IMR-90 (cell line): ENCODE data around the gene KCNC2. TPM values are rescaled to one million over a fixed set of nuclear protein-coding genes. Genes with fewer than 3 reads are reported as not detected.

Experiments
- ATAC-seq: fragments of 200-7000 bp; cut with Tn5 transposase; 2 replicates; pipeline ENCODE4 v1.9.1; 2020; ENCODE audit warnings: low read depth, mild to moderate bottlenecking, moderate library complexity
- Bru-seq: library from RNA; stranded (reverse); fragments of 400-500 nt; gene quantifications from one replicate; lab custom pipeline; 2021; lab: Mats Ljungman, UMichigan
- BruChase-seq, 2 experiments: library from RNA; stranded (reverse); fragments of 400-500 nt; gene quantifications; one replicate each; lab custom pipeline; 2021; lab: Mats Ljungman, UMichigan
- BruUV-seq: library from RNA; stranded (reverse); fragments of 400-500 nt; replicated peaks from 2 replicates; lab custom pipeline; 2021; lab: Mats Ljungman, UMichigan
- CTCF ChIA-PET: fragments of 300-600 bp; formaldehyde crosslinking; extraction: SDS; loops from one replicate; lab custom pipeline; 2021; ENCODE audit warnings: antibody characterized with exemption; lab: Yijun Ruan, JAX
- POLR2A ChIA-PET: fragments of 300-600 bp; sonication (Branson Sonifier 250); formaldehyde crosslinking; loops from one replicate; lab custom pipeline; 2022; ENCODE audit warnings: antibody characterized with exemption; ENCODE audit not compliant: unreplicated experiment; lab: Charles Lee
- DNase-seq: peaks from one replicate; pipeline ENCODE4 v3.0.0; 2013
- H2AFZ ChIP-seq: replicated peaks from 2 replicates; pipeline ENCODE3; 2013; ENCODE audit warnings: low read length, mild to moderate bottlenecking; ENCODE audit not compliant: poor library complexity
- H2AK5ac ChIP-seq: 2 replicates; pipeline ENCODE4 v1.6.1; 2013; ENCODE audit warnings: low read depth, low read length, inconsistent platforms
- H2AK9ac ChIP-seq: replicated peaks from 2 replicates; pipeline ENCODE3; 2013; ENCODE audit warnings: mild to moderate bottlenecking, low read depth, low read length, moderate library complexity; ENCODE audit not compliant: poor library complexity
- H2BK120ac ChIP-seq: 2 replicates; pipeline ENCODE4 v1.6.1; 2013; ENCODE audit warnings: low read depth, low read length, inconsistent platforms
- H2BK15ac ChIP-seq: 3 replicates; pipeline ENCODE4 v1.6.1; 2013; ENCODE audit warnings: low read depth, low read length, inconsistent platforms
- H2BK20ac ChIP-seq: 2 replicates; pipeline ENCODE4 v1.6.1; 2013; ENCODE audit warnings: low read depth, mild to moderate bottlenecking, inconsistent platforms, low read length, moderate library complexity
- H2BK5ac ChIP-seq: 2 replicates; pipeline ENCODE4 v1.6.1; 2013; ENCODE audit warnings: mild to moderate bottlenecking, low read depth, low read length, inconsistent platforms; ENCODE audit not compliant: poor library complexity, severe bottlenecking
- H3K14ac ChIP-seq: replicated peaks from 2 replicates; pipeline ENCODE4 v1.6.1; 2013; ENCODE audit warnings: low read depth, low read length, inconsistent platforms
- H3K18ac ChIP-seq: 2 replicates; pipeline ENCODE4 v1.6.1; 2013; ENCODE audit warnings: low read depth, low read length, control low read depth
- H3K23ac ChIP-seq: 2 replicates; pipeline ENCODE4 v1.6.1; 2013; ENCODE audit warnings: low read depth, low read length, inconsistent platforms
- H3K27ac ChIP-seq: 2 replicates; pipeline ENCODE4 v1.5.1; 2013; ENCODE audit warnings: mild to moderate bottlenecking, control low read depth, low read length; ENCODE audit not compliant: insufficient read depth
- H3K27me3 ChIP-seq: 2 replicates; pipeline ENCODE4 v1.6.1; 2013; ENCODE audit warnings: low read length; ENCODE audit not compliant: control insufficient read depth, insufficient read depth
- H3K36me3 ChIP-seq: 2 replicates; pipeline ENCODE4 v1.6.1; 2013; ENCODE audit warnings: low read length, mixed read lengths; ENCODE audit not compliant: control insufficient read depth, insufficient read depth
- H3K4ac ChIP-seq: 2 replicates; pipeline ENCODE4 v1.6.1; 2013; ENCODE audit warnings: low read depth, low read length, inconsistent platforms
- H3K4me1 ChIP-seq: 2 replicates; pipeline ENCODE4 v1.6.1; 2013; ENCODE audit warnings: low read length, mixed read lengths; ENCODE audit not compliant: control insufficient read depth, insufficient read depth
- H3K4me2 ChIP-seq: 2 replicates; pipeline ENCODE4 v1.6.1; 2013; ENCODE audit warnings: low read depth, mild to moderate bottlenecking, control low read depth, low read length, moderate library complexity
- H3K4me3 ChIP-seq: 2 replicates; pipeline ENCODE4 v1.5.1; 2013; ENCODE audit warnings: low read depth, mild to moderate bottlenecking, control low read depth, low read length, moderate library complexity; ENCODE audit not compliant: insufficient read depth
- H3K56ac ChIP-seq: 2 replicates; pipeline ENCODE4 v1.6.1; 2013; ENCODE audit warnings: low read length, inconsistent platforms; ENCODE audit not compliant: insufficient read depth; ENCODE audit errors: extremely low read depth
- H3K79me1 ChIP-seq, 2 experiments: 2 replicates each; pipeline ENCODE4 v1.6.1; 2013; ENCODE audit warnings: low read length in 2 of 2, inconsistent platforms in 1 of 2, low read depth in 1 of 2
- H3K9ac ChIP-seq: 2 replicates; pipeline ENCODE4 v1.6.1; 2013; ENCODE audit warnings: low read depth, low read length, control low read depth
- H3K9me1 ChIP-seq: 2 replicates; pipeline ENCODE4 v1.6.1; 2013; ENCODE audit warnings: low read length, inconsistent platforms; ENCODE audit not compliant: insufficient read depth
- H3K9me3 ChIP-seq: 2 replicates; pipeline ENCODE4 v1.6.1; 2013; ENCODE audit warnings: low read length; ENCODE audit not compliant: control insufficient read depth, insufficient read depth
- H4K20me1 ChIP-seq: 2 replicates; pipeline ENCODE4 v1.6.1; 2013; ENCODE audit warnings: low read length, inconsistent platforms; ENCODE audit not compliant: insufficient read depth
- H4K5ac ChIP-seq: 2 replicates; pipeline ENCODE4 v1.6.1; 2013; ENCODE audit warnings: mild to moderate bottlenecking, low read depth, low read length, control low read depth
- H4K8ac ChIP-seq, 2 experiments: 2 replicates each; pipeline ENCODE4 v1.6.1; 2013; ENCODE audit warnings: low read depth in 2 of 2, low read length in 2 of 2, control low read depth in 1 of 2, inconsistent platforms in 1 of 2
- H4K91ac ChIP-seq: 2 replicates; pipeline ENCODE4 v1.6.1; 2013; ENCODE audit warnings: low read depth, low read length, inconsistent platforms; ENCODE audit not compliant: insufficient read depth
- CHD1 ChIP-seq: IDR thresholded peaks from 2 replicates; pipeline ENCODE4 v1.6.1; 2012; ENCODE audit warnings: low read depth, low read length, improper control_type of control experiment
- CTCF ChIP-seq: conservative IDR thresholded peaks from 2 replicates; pipeline ENCODE4 v1.5.1; 2012; ENCODE audit warnings: mild to moderate bottlenecking, low read depth, low read length, improper control_type of control experiment
- MAFK ChIP-seq: IDR thresholded peaks from 2 replicates; pipeline ENCODE4 v1.6.1; 2012; ENCODE audit warnings: low read depth, low read length, improper control_type of control experiment
- MXI1 ChIP-seq: IDR thresholded peaks from 2 replicates; pipeline ENCODE4 v1.6.1; 2012; ENCODE audit warnings: low read depth, mild to moderate bottlenecking, low read length, moderate library complexity, borderline replicate concordance
- POLR2A ChIP-seq: IDR thresholded peaks from 2 replicates; pipeline ENCODE4 v1.6.1; 2012; ENCODE audit warnings: mild to moderate bottlenecking, low read depth, low read length
- RCOR1 ChIP-seq: IDR thresholded peaks from 2 replicates; pipeline ENCODE4 v1.6.1; 2012; ENCODE audit warnings: mild to moderate bottlenecking, low read length, improper control_type of control experiment; ENCODE audit not compliant: insufficient replicate concordance
- RFX5 ChIP-seq: IDR thresholded peaks from 2 replicates; pipeline ENCODE4 v1.8.0; 2012; ENCODE audit warnings: low read depth, mild to moderate bottlenecking, low read length, moderate library complexity
- USF2 ChIP-seq: fragments of 150-350 bp; IDR thresholded peaks from 2 replicates; pipeline ENCODE4 v1.6.1; 2017; ENCODE audit warnings: mild to moderate bottlenecking, antibody characterized with exemption, low read length, low read depth
- WGBS, 2 experiments: methylation state at CpG; one replicate each; pipeline versions ENCODE4 v1.1.5 to v1.1.7; 2013; ENCODE audit warnings: missing lambda C conversion rate in 2 of 2; ENCODE audit not compliant: insufficient read length in 1 of 2; ENCODE audit errors: extremely low coverage in 2 of 2; 5-methylcytosine and 5-hydroxymethylcytosine counted together
- dilution Hi-C: fragments of 300-500 bp; cut with HindIII; formaldehyde crosslinking; loops from one replicate; pipeline ENCODE4 v1.14.3; 2018; ENCODE audit warnings: low sequenced_read_pairs; ENCODE audit not compliant: unreplicated experiment
- in situ Hi-C: fragments of 300-500 bp; cut with MboI; formaldehyde crosslinking; loops from 3 replicates; pipeline ENCODE4 v1.14.3; 2019; ENCODE audit warnings: low sequenced_read_pairs, inconsistent platforms, mixed read lengths
- intact Hi-C: fragments of 100-400 bp; cut with micrococcal nuclease; formaldehyde crosslinking; loops from 2 replicates; pipeline ENCODE4 v1.10.0; 2022
- long read RNA-seq: library from polyadenylated mRNA; unstranded; transcript quantifications from one replicate; pipeline ENCODE4 v2.0.0, GENCODE V29; 2021; ENCODE audit not compliant: unreplicated experiment
- polyA plus RNA-seq, 3 experiments: library from polyadenylated mRNA; depleted of rRNA; stranded (reverse); fragments of >200 nt; gene quantifications; 2 replicates each; pipeline ENCODE4 v1.2.3, GENCODE V29; 2012; ENCODE audit warnings: low replicate concordance in 1 of 3
- total RNA-seq: library from RNA; depleted of rRNA; stranded (reverse); fragments of >200 nt; gene quantifications from 2 replicates; pipeline ENCODE4 v1.2.3, GENCODE V29; 2012; rRNA removed

The KCNC2 gene
- total RNA-seq (not detected in 2 replicates), polyA plus RNA-seq (2012; rRNA removed) (not detected in 2 replicates), Bru-seq, nascent RNA (not detected), BruChase-seq, experiment 1, labeled RNA remaining after a 6-hour chase (percentile 0 among the genes with signal in this experiment), BruChase-seq, experiment 2, labeled RNA remaining after a 2-hour chase (percentile 0 among the genes with signal in this experiment)
- not detected in 2 replicates for polyA plus RNA-seq (2012; cell fraction: cytosol; rRNA removed)
- not detected in 2 replicates for polyA plus RNA-seq (2012; cell fraction: nucleus; rRNA removed; ENCODE audit: low replicate concordance)
- long read RNA-seq = 0 reads

- Histone ChIP-seq H2BK120ac (no peak within 1 kb of the TSS), H4K20me1 (no peaks in the 10 kb centered on the region), H3K18ac (no peak within 1 kb of the TSS), H3K27ac (no peak within 1 kb of the TSS), H3K4me2 (peak within 1 kb of the TSS; percentile 68; the same call in 1 of the 2 replicates), H3K36me3 (no peaks in the 10 kb centered on the region), H4K8ac (no peak within 1 kb of the TSS), H3K9me1 (no peaks in the 10 kb centered on the region), H2BK15ac (no peak within 1 kb of the TSS), H3K23ac (no peak within 1 kb of the TSS), H4K5ac (no peak within 1 kb of the TSS), H2BK20ac (no peak within 1 kb of the TSS), H2AK5ac (no peak within 1 kb of the TSS), H3K9ac (no peak within 1 kb of the TSS), H3K56ac (no peak within 1 kb of the TSS), H2AFZ (no peak within 1 kb of the TSS), H3K14ac (no peak within 1 kb of the TSS), H3K79me1 (no peaks in the 10 kb centered on the region), H2AK9ac (no peak within 1 kb of the TSS), H3K4ac (no peak within 1 kb of the TSS), H3K9me3 (peaks cover 6% of the 10 kb centered on the region; the same call in 1 of the 2 replicates), H2BK5ac (no peak within 1 kb of the TSS), H3K4me3 (no peak within 1 kb of the TSS), H4K91ac (no peak within 1 kb of the TSS), H3K4me1 (no peaks in the 10 kb centered on the region), H3K27me3 (peaks cover 30% of the 10 kb centered on the region)
- in situ Hi-C loops = no loop called here
- no TSS peak for BruUV-seq
- WGBS, 2 experiments = no CpG with 5 or more reads among the region's 3 CpGs
- CTCF ChIA-PET = no interaction called here
- dilution Hi-C loops = no loop called here
- intact Hi-C loops = loop anchor here (5.0 kb wide), 1 partner anchor 753 kb away; no protein-coding TSS in a partner anchor
- ATAC-seq (no peak), DNase-seq (no peak)
- TF ChIP-seq CTCF (no peak), MAFK (no peak), RCOR1 (no peak), USF2 (no peak), POLR2A (no peak), CHD1 (no peak), RFX5 (no peak), MXI1 (no peak)
- POLR2A ChIA-PET = no interaction called here
Measured at GRCh38 chr12:75209812-75210138, at the start of gene KCNC2. KCNC2 (minus strand) TSS chr12:75209839.
